ENCODE measurements around the gene LRRC71. TPM values are rescaled to one million over a fixed set of nuclear protein-coding genes. Genes with fewer than 3 reads are reported as not detected.

LRRC71 gene
- total and polyA plus RNA-seq, 2 experiments from 2014 or later, result 0.32 TPM; not detected in 1

GRCh38 chr1:156964441-156964840, 44.0 kb downstream of the LRRC71 start:
- no peak overlapping the region for H3K4me2 ChIP-seq (ENCODE audit: unreplicated experiment)
- peak; percentile 72 for DNase-seq
- no peaks in the 10 kb centered on the region for H3K79me2 ChIP-seq (ENCODE audit: insufficient read depth)
- H4K20me1 ChIP-seq (ENCODE audit: insufficient read depth), result no peaks in the 10 kb centered on the region
- in situ Hi-C loops (cut with MboI), result no loop called here
- peaks cover 8% of the 10 kb centered on the region; the same call in 1 of the 2 replicates for H3K36me3 ChIP-seq (ENCODE audit: low read depth)
- TF ChIP-seq EZH2 (IDR thresholded peaks at IDR 0.05; ENCODE audit: insufficient read depth, poor library complexity, severe bottlenecking), result no peak
- TF ChIP-seq EZH2phosphoT487 (IDR thresholded peaks at IDR 0.05; ENCODE audit: insufficient read depth, low read depth), result no peak
- no peak overlapping the region for H2AFZ ChIP-seq
- 82 to 86% methylated on average over 2 of the region's 2 CpGs for whole genome bisulfite sequencing, 2 experiments (ENCODE audit: low coverage in 1 of 2, low lambda C conversion rate in 2 of 2, missing lambda C conversion rate in 2 of 2)
- H3K9ac ChIP-seq, result no peak overlapping the region
- peaks cover 14% of the 10 kb centered on the region for H3K4me1 ChIP-seq (ENCODE audit: insufficient read depth)
- H3K9me2 ChIP-seq (ENCODE audit: insufficient read depth), result no peaks in the 10 kb centered on the region
- peak overlapping the region; percentile 34 for H3K27ac ChIP-seq
- no peak overlapping the region for H3K4me3 ChIP-seq
- no peaks in the 10 kb centered on the region for H3K9me3 ChIP-seq (ENCODE audit: low read depth)
- H3F3A ChIP-seq (ENCODE audit: insufficient read depth), result 0 out of 2 replicates have a peak, but pooled peaks cover 5% of the 10 kb centered on the region
- no peaks in the 10 kb centered on the region for H3K27me3 ChIP-seq (replicated peaks; ENCODE audit: insufficient read depth)

- no peaks in the 10 kb centered on the region for H3K27me3 ChIP-seq (replicated peaks; ENCODE audit: insufficient read depth)
- no peaks in the 10 kb centered on the region for H4K20me1 ChIP-seq (ENCODE audit: insufficient read depth)
- no peaks in the 10 kb centered on the region for H3K9me3 ChIP-seq (ENCODE audit: low read depth)
- H3K4me3 ChIP-seq, result no peak overlapping the region
- no peak overlapping the region for H3K4me2 ChIP-seq (ENCODE audit: unreplicated experiment)
- H3K27ac ChIP-seq, result no peak overlapping the region
- no peak overlapping the region for H2AFZ ChIP-seq
- in situ Hi-C loops (cut with MboI), result no loop called here
- H3K4me1 ChIP-seq (ENCODE audit: insufficient read depth), result peaks cover 3% of the 10 kb centered on the region
- TF ChIP-seq EZH2phosphoT487 (IDR thresholded peaks at IDR 0.05; ENCODE audit: insufficient read depth, low read depth) (no peak), EZH2 (IDR thresholded peaks at IDR 0.05; ENCODE audit: insufficient read depth, poor library complexity, severe bottlenecking) (no peak)
- H3K9ac ChIP-seq, result no peak overlapping the region
- H3K9me2 ChIP-seq (ENCODE audit: insufficient read depth), result no peaks in the 10 kb centered on the region
- 96 to 100% methylated on average over 3 of the region's 3 CpGs for WGBS, 2 experiments (ENCODE audit: low coverage in 1 of 2, low lambda C conversion rate in 2 of 2, missing lambda C conversion rate in 2 of 2)
- H3K79me2 ChIP-seq (ENCODE audit: insufficient read depth), result no peaks in the 10 kb centered on the region
- peaks cover 19% of the 10 kb centered on the region for H3K36me3 ChIP-seq (ENCODE audit: low read depth)
- DNase-seq, result no peak
- 0 out of 2 replicates have a peak, but pooled peaks cover 5% of the 10 kb centered on the region for H3F3A ChIP-seq (ENCODE audit: insufficient read depth)
Measured at GRCh38 chr1:156969496-156969895, 49.1 kb downstream of the LRRC71 start.

- H3K27me3 ChIP-seq (replicated peaks; ENCODE audit: insufficient read depth), result no peaks in the 10 kb centered on the region
- DNase-seq, result peak; percentile 16
- no peak overlapping the region for H3K4me3 ChIP-seq
- H3F3A ChIP-seq (ENCODE audit: insufficient read depth), result 0 out of 2 replicates have a peak, but pooled peaks cover under 1% of the 10 kb centered on the region
- H3K4me2 ChIP-seq (ENCODE audit: unreplicated experiment), result no peak overlapping the region
- H4K20me1 ChIP-seq (ENCODE audit: insufficient read depth), result no peaks in the 10 kb centered on the region
- no peak overlapping the region for H3K9ac ChIP-seq
- no peaks in the 10 kb centered on the region for H3K9me3 ChIP-seq (ENCODE audit: low read depth)
- peaks cover 24% of the 10 kb centered on the region for H3K36me3 ChIP-seq (ENCODE audit: low read depth)
- TF ChIP-seq EZH2 (IDR thresholded peaks at IDR 0.05; ENCODE audit: insufficient read depth, poor library complexity, severe bottlenecking) (no peak), EZH2phosphoT487 (IDR thresholded peaks at IDR 0.05; ENCODE audit: insufficient read depth, low read depth) (no peak)
- H3K9me2 ChIP-seq (ENCODE audit: insufficient read depth), result no peaks in the 10 kb centered on the region
- in situ Hi-C loops (cut with MboI), result no loop called here
- 80 to 86% methylated on average over 3 of the region's 3 CpGs for WGBS, 2 experiments (ENCODE audit: low coverage in 1 of 2, low lambda C conversion rate in 2 of 2, missing lambda C conversion rate in 2 of 2)
- H3K4me1 ChIP-seq (ENCODE audit: insufficient read depth), result no peaks in the 10 kb centered on the region; the same call in 1 of the 2 replicates
- H3K79me2 ChIP-seq (ENCODE audit: insufficient read depth), result no peaks in the 10 kb centered on the region
- H2AFZ ChIP-seq, result no peak overlapping the region
- no peak overlapping the region for H3K27ac ChIP-seq
Measured at GRCh38 chr1:156970017-156970416, 49.6 kb downstream of the LRRC71 start.

GRCh38 chr1:156973417-156973816, 53.0 kb downstream of the LRRC71 start:
- no peaks in the 10 kb centered on the region for H3K9me2 ChIP-seq (ENCODE audit: insufficient read depth)
- H3K36me3 ChIP-seq (ENCODE audit: low read depth), result peaks cover 55% of the 10 kb centered on the region
- 97 to 99% methylated on average over 2 of the region's 2 CpGs for WGBS, 2 experiments (ENCODE audit: low coverage in 1 of 2, low lambda C conversion rate in 2 of 2, missing lambda C conversion rate in 2 of 2)
- H3F3A ChIP-seq (ENCODE audit: insufficient read depth), result no peaks in the 10 kb centered on the region
- no peaks in the 10 kb centered on the region for H3K4me1 ChIP-seq (ENCODE audit: insufficient read depth)
- no peak overlapping the region for H3K27ac ChIP-seq
- no peak overlapping the region for H3K4me2 ChIP-seq (ENCODE audit: unreplicated experiment)
- H3K9ac ChIP-seq, result no peak overlapping the region
- no peak overlapping the region for H3K4me3 ChIP-seq
- DNase-seq, result no peak
- no peaks in the 10 kb centered on the region for H3K79me2 ChIP-seq (ENCODE audit: insufficient read depth)
- TF ChIP-seq EZH2 (IDR thresholded peaks at IDR 0.05; ENCODE audit: insufficient read depth, poor library complexity, severe bottlenecking) (no peak), EZH2phosphoT487 (IDR thresholded peaks at IDR 0.05; ENCODE audit: insufficient read depth, low read depth) (no peak)
- no peak overlapping the region for H2AFZ ChIP-seq
- H4K20me1 ChIP-seq (ENCODE audit: insufficient read depth), result no peaks in the 10 kb centered on the region
- no peaks in the 10 kb centered on the region for H3K9me3 ChIP-seq (ENCODE audit: low read depth)
- no peaks in the 10 kb centered on the region for H3K27me3 ChIP-seq (replicated peaks; ENCODE audit: insufficient read depth)
- in situ Hi-C loops (cut with MboI), result no loop called here

- Histone ChIP-seq H3K4me1 (ENCODE audit: insufficient read depth) (no peaks in the 10 kb centered on the region), H3K4me3 (no peak overlapping the region), H3K9me2 (ENCODE audit: insufficient read depth) (no peaks in the 10 kb centered on the region), H3K79me2 (ENCODE audit: insufficient read depth) (no peaks in the 10 kb centered on the region), H4K20me1 (ENCODE audit: insufficient read depth) (no peaks in the 10 kb centered on the region), H3K36me3 (ENCODE audit: low read depth) (peaks cover 51% of the 10 kb centered on the region), H3F3A (ENCODE audit: insufficient read depth) (no peaks in the 10 kb centered on the region), H3K9me3 (ENCODE audit: low read depth) (no peaks in the 10 kb centered on the region), H3K27me3 (replicated peaks; ENCODE audit: insufficient read depth) (no peaks in the 10 kb centered on the region), H3K9ac (no peak overlapping the region), H3K27ac (no peak overlapping the region), H2AFZ (no peak overlapping the region), H3K4me2 (ENCODE audit: unreplicated experiment) (no peak overlapping the region)
- in situ Hi-C loops (cut with MboI), result no loop called here
- no peak for TF ChIP-seq EZH2 (IDR thresholded peaks at IDR 0.05; ENCODE audit: insufficient read depth, poor library complexity, severe bottlenecking)
- TF ChIP-seq EZH2phosphoT487 (IDR thresholded peaks at IDR 0.05; ENCODE audit: insufficient read depth, low read depth), result no peak
- DNase-seq, result no peak
- WGBS, 2 experiments (ENCODE audit: low coverage in 1 of 2, low lambda C conversion rate in 2 of 2, missing lambda C conversion rate in 2 of 2), result 96 to 100% methylated on average over 2 of the region's 2 CpGs
Measured at GRCh38 chr1:156975084-156975483, 54.7 kb downstream of the LRRC71 start.
